Stimulated activated CD4-positive, alpha-beta T cell treated with anti-CD3 and anti-CD28 coated beads, Interleukin-15, amount 100 ng/mL, for 1 hour (primary cell): Measurements from ENCODE around the gene SGCD.

Experiments
- DNase-seq, 2 donors: peaks; one replicate each; pipeline ENCODE4 v3.0.0-alpha.2; 2020; ENCODE audit warnings: low read depth in 1 of 2, low spot score in 1 of 2

Gene SGCD

DNA sequence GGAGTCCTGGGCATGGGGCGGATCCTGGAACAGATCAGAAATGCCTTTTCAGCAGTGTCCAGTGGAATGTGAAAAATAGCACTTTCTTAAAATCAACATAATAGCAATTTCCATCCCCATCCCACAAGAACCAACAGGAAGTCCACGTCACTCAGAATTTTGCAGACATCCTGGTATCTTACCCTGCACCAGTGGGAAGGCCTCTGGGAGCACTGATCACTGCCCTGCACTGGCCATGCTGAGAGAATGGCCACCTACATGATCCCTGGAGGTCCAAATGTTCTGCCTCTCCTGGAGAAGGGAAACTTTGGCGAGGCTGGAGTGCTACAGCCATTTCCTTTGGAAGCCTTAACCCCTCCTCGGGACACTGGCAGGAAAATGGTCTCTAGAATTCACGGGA lies 173.8 kb downstream of the SGCD start:
- DNase-seq: no peak

DNA sequence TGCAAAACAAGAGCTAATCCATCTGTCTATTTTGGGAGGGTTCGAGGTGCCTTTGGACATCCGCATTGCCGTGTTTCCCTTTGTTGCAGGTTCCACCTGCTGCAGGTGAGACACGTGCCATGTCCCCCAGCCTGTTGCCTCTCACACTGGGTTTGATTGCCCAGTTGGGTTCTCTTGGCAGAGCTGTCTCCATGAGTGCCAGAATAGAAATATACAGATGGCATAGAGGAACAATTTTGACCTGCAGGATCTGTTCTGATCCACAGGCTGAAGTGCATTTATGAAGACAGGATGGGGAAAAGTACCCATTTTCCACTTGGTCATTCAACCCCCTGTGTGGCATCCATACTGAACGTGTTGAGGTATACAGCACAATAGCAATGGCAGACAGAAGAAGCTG lies 178.1 kb downstream of the SGCD start:
- no peak for DNase-seq

DNA sequence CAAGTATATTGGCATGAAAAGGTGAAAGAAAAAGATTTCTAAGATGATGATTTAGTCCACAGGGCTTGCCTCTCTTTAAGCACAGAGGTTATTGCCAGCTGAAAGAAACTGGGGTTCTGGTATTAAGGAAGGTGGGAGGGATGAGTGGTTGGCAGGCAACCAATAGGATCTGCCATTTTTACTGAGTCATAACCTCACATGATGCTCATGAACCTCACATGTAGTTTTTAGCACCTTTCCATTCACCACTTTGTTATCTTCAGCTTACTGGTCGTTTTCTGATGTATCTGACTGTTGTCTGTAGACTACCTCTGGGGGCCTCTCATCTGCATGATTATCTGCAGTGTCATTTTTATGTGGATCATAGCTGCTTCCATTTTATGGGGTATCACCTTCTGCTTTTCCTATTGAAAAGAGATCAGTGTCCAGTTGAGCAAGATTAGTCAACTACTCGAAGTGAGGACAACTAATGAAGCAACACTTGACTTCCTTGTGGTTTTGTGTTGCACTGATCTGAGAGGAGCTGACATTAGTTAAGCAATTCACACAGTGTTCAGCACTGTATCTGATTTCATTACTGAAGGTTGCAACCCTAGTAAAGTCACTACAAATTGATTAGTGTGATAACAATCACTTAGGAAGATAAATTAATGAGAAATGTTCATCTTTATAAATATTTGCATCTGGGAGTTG lies 186.3 kb downstream of the SGCD start:
- DNase-seq: no peak

DNA sequence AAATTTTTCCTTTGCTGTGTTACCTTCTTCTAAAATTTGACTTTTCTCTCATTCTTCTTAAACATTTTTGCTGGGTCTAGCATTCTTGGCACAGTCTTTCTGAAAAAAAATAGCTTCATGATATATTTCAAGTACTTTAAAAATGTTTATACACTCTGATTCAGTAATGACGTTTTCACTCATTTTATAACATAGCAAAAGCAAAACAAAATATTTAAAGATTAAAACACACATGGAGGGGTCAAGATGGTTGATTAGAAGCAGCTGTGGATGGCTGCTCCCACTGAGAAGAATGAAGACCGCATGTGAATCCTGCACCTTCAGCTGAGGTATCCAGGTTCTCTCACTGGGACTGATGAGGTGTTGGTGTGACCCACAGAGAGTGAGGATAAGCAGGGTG lies 188.2 kb downstream of the SGCD start:
- no peak for DNase-seq

DNA sequence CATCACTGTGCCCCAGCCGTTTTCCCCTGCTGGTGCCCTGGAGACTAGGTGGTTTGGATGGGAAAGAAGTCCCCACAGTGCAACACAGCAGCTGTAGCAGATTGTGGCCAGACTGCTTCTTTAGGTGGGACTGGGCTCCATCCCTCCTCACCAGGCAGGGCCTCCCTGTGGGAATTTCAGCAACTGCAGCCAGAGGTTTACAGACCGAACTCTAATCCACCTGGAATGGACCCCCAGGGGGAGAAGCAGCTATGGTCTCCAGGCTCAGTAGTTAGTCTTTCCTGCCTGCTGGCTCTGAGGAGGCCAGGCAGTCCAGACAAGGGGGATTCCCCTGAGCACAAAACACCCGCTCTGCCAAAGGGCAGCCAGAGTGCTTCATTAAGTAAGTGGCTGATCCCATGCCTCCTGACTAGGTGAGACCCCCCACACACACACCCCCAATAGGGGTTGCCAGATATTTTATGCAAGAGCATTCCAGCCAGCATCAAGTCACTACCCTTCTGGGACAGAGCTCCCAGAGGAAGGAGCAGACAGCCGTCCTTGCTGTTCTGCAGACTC lies 188.9 kb downstream of the SGCD start:
- no peak for DNase-seq

DNA sequence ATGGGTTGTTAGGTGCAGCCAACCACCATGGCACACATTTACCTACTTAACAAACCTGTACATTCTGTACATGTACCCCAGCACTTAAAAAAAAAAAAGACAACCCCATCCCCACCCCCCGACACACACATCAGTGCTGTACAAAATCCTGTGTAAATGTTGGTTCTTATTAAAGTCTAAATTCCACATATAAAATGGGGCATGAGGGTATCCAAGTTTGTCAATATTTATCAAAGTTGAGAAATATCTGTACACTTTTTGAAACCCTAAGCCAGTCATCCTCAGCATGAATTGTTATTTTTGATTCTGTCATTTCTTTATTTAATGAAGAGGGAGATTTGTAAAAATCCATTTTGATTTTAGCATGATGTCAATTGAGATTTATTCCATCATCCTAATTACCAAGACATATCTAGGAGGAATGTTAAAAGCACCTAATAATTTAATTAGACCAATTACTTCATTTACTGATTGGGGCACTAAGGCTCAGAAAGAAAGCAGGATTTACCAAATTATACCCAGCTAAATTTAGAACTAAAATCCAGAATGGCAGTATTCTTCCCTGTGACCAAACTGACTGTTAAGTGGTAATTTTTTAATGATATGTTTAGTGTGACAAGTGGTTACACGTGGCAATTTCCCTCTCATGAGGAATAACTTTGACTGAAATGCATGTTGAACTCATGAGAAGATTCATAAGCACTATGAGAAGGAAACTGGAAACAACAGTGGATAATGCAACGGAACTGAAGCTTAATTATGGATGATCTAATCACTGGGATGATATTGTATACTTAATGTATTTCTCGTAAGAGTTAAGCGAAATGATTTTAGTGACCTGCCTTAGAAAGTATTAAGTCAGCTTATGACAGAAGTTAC lies 195.9 kb downstream of the SGCD start:
- DNase-seq: no peak

DNA sequence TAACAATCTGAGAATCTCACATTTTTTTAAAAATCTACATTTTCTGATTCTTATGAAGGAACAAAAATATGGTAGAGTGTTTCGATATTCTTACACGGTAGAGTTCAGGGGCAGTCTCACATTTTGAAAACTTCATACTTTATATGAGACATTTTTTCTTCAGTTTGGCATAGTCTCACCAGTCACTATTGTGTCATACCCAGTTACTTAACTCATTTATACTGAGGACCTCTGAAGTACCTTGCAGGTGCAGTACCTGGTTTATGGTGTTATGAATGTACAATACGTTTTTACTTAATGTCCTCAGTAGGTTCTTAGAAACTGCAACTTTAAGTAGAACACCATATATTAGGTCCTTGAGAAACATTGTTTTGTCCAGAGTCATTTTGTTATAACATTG lies 196.6 kb downstream of the SGCD start:
- no peak for DNase-seq

DNA sequence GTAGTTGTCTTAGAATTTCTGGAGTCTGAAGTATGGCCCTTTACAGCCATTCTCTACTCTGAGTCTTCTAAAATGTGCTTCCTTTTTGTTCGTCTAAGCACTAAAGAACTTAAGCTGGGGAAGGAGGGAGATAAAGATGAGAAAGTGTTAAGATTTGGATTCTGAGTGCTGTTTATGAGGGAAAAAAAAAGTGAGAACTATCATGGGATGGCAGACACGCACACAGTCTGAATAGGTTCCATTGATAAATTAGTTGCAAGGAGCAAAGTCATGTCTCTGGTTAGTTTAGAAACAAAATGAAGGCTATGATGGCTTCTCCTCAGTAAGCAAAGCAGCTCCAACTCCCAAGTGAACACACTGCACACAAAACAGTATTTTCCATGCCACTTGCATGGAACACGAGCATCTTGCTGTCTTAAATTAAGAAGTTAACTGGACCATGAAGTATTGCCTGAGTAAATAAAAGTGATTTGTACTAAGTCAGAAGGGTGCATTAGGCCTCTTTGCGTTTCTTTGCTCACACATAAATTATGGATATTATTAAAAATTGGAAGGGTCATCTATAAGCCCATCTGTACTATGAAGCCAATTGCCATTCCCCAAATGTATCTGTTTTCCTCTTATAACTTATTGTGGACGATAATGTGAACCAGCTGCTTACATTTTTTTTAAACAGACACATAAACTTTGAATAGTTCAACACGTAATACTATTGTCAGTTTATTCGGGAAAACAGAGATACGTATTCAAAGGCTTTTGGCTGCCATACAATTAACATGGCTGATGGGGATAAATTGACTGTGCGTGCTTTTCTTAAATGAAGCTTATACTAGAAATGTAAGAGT lies 199.3 kb downstream of the SGCD start:
- DNase-seq: no peak

DNA sequence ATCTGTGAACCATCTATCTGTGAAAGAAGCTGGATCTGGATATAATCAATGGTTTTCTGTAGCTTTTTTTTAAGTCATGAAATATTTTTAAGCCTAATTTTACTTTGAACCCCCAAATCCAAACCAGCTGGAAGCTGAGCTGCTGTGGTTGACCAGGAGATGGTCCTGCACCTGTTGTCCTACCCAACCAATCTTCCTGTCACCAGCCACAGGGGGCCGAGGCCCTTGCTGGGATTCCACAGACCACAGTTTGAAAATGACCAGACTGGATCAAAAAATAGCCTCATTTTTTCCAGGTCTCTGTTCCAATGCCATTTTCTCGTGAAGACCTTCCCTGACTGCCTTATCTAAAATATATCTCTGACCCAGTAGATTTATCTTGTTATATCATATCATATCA lies 200.6 kb downstream of the SGCD start:
- no peak for DNase-seq

DNA sequence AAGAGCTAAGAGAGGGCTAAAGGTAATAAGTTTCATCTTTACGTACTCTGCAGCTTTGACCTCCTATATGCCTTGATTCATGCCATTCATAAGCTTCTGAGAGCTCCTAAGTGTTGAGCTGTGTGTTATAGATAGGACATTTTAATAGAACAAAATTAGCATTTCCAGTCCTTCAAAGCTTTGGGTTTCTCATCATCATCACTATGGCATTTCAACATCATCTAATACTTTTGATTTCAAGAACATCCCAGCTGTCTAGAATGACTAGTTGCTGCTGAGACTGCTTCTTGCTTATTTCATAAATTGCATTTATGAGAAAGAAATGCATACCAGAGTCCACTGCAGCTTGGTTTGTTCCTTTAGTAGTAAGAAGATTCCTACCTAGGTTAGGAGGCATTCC lies 201.7 kb downstream of the SGCD start:
- no peak for DNase-seq

DNA sequence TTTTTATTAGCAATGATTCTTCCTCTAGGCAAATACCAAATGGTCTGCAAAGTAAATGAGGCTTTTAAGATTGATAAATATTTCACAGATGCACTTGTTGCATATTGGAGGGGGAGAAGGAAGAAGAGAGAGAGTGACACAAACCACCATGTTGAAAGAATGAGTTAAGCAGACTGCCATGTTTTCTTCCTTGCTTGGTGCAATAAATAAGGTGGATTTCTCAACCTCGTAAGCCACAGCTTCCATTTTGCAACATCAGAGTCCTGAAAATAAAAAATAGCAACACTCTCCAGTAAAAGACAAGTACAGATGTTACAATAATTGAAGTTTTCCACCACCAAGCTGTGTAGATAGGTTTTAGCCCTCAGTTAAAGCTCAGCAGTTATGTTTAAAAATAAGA lies 202.9 kb downstream of the SGCD start:
- DNase-seq: no peak

DNA sequence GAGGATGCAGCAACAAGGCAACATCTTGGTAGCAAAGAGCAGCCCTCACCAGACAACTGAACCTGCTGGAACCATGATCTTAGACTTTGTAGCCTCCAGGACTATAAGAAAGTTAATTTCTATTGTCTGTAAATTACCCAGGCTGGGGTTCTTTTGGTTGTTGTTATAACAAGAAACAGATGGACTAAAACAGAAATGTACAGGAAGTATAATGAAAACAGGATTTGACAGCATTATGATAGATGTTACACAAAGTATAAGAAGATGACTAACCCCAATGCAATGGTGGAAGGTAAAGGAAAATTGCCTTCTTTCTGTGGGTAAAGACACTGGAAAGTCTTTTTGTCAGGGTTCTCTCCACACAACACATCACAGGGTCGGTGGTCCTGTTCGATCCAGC lies 204.2 kb downstream of the SGCD start:
- DNase-seq: no peak

DNA sequence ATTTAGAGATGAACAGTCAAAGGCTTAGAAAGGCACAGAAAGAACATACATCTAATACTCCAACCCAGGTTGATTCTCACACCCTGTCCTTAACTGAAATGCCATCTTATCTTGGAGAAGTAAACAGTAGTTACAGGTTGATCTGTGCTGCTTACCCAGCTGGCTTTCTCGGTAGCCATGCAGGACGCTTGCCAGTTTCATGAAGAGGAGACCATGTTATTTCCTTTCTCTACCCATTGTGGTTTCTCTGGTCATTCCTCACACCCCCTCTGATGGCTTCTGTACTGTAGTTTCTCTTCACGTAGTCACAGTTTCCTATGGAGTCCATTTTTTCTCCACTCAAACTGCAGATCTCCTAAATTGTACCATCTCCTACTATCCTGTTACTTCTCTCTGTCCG lies 206.0 kb downstream of the SGCD start:
- DNase-seq: no peak

DNA sequence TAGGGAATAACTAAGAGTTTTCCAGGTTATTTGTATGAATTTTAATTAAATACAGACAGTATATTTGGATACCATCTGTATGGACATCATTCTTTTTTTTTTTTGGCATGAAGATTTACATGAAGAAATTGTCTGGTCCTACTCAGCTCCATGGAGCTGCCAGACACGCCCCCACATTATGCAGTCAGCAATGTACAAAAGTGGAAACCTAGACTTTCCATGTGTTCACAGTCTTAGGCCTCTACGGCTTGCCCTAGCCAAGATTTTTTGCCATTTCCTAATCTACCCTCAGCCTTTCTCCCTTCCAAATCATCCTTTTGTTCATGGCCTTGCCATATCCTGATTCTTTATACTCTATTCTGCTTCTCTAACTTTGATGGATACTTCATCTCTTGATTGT lies 207.1 kb downstream of the SGCD start:
- DNase-seq: no peak

DNA sequence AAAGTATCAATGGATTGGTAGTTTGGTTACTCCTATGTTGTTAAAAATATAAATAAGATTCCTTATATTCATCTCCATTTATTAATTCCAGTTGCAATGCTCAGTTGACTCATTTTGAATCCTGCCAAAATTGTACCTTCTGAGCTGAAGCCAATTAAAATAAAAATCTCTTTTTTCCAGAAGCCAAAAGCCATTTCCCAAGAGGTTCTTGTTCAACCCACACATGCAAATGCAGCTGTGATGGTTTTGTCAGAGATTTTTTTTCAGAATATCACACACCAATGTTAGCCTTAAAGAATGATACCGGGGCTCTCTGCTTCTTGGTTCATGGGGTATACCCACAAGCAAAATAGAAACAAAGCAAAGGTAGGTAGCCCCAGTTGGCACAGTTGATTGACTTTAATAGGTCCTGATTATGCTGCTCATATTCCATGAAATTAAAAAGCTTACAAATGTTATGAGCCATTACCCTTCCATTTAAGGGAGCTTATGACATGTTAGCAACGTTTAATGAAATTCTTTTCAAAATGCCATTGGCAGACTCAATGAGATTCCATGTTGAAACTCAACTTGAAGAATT lies 208.0 kb downstream of the SGCD start:
- no peak for DNase-seq

DNA sequence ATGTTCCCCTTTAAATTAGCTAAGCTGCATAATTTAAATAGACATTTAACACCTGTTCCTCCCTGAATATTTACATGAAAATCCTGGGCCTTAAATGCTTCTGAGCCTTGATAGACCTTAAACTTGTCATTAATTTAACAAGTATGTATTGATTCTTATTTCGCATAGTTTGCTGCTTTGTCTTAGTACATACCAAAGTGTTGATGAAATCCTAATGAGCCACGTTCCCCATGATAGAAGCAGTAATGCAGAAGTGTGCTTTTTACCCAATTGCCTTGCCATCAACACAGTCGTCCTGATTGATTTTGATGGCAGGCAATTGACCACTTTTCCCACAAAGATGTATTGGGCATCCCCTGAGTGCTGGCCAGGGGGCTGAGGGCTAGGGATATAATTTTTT lies 213.5 kb downstream of the SGCD start:
- no peak for DNase-seq

DNA sequence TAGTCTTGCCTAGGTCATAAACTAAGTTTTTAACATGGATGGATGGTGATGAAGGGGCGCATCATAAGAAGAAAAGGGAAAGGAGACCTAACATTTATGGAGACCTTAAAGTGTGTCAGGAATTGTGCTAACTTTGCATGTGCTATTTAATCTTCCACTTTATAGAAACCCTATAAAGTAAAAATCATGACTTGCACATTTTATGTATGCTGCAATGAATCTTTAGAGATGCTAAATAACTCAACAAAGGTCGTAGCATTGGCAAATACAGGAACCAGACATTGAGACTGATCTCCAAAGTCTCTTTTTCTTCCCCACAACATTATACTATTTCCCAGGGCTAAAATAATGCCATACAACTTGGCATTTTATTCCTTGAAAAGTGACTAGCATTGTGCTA lies 214.6 kb downstream of the SGCD start:
- DNase-seq: no peak

DNA sequence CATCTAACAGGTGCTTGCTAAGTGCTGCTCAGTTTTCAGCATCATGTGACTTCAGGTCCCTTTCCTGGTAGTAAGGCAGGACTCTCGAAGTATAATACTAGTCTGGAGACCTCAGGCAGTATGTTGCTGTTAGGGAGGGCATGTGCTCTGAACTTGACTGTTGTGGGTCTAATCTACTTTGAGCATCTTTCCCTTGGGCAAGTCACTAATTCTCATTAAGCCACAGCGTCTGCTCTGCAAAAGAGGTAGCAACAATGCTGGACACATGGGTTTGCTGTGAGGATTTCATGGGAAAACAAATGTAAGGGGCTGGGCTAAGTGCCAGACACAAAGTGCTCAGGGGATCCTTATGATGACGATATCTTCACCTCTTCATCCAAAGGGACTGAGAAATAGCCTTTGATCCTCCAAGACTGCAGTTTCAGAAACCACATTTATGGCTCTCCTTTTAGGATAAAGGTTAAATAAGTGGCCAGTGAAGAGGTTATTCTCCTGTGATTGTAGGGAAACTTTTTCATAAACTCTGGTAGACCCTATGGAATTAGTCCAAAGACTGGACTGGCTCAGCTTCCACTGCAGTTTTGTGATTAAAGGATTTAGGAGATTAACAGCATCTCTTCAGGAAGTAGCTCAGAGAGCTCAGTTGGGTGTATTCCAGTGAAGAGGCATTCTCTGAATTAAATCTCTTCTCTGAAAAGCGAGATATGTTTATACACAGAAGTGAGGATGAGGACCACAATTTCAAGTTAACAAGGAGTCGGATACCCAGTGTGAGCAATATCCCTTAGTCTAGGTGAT lies 216.6 kb downstream of the SGCD start:
- no peak for DNase-seq

DNA sequence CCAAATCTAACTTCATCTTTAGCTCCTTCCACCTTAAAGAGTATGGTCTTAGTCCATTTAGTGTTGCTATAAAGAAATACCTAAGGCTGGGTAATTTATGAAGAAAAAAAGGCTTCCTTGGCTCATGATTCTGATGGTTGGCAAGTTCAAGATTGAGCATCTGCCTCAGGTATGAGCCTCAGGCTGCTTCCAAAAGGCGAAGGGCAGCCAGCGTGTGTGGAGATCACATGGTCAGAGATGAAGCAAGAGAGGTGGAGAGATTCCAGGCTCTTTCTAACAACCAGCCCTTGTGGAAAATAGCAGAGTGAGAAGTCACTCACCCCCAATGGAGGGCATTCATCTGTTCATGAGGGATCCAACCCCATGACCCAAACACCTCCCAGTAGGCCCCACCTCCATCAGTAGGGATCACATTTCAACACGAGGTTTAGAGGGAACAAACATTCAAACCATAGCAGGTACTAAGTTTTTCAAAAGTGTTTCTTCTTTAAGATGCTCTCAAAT lies 225.9 kb downstream of the SGCD start:
- DNase-seq: no peak
